Calu3 (cell line): Measurements from ENCODE around the gene GRHPR. TPM values are rescaled to one million over a fixed set of nuclear protein-coding genes. Genes with fewer than 3 reads are reported as not detected.
A peak's percentile ranks its signal among the peaks of the same experiment; 100 is the strongest.
"Not testable (repeated sequence)": the region's sequence is repeated elsewhere in the genome, so short reads cannot be mapped to it uniquely, and the experiment has no call there.

Source experiments
- BruUV-seq: library from RNA; stranded (reverse); fragments of 400-500 nt; replicated peaks from 2 replicates; lab custom pipeline; 2021; lab: Mats Ljungman, UMichigan
- CTCF ChIA-PET: fragments of 300-600 bp; sonication (Branson Sonifier 250); formaldehyde crosslinking; loops from one replicate; lab custom pipeline; 2022; ENCODE audit warnings: antibody characterized with exemption; lab: Charles Lee
- DNase-seq: peaks from one replicate; pipeline ENCODE4 v3.0.0; 2022
- H3K27ac Mint-ChIP-seq: one replicate; pipeline ENCODE4 v1.8.0; 2022; ENCODE audit warnings: mixed read lengths; ENCODE audit not compliant: unreplicated experiment
- H3K27me3 Mint-ChIP-seq: one replicate; pipeline ENCODE4 v1.8.0; 2022; ENCODE audit warnings: mixed read lengths; ENCODE audit not compliant: unreplicated experiment
- H3K36me3 Mint-ChIP-seq: one replicate; pipeline ENCODE4 v1.8.0; 2022; ENCODE audit warnings: mild to moderate bottlenecking, moderate library complexity, mixed read lengths; ENCODE audit not compliant: insufficient read depth, unreplicated experiment
- H3K4me1 Mint-ChIP-seq: one replicate; pipeline ENCODE4 v1.8.0; 2022; ENCODE audit warnings: mild to moderate bottlenecking, low read depth, mixed read lengths; ENCODE audit not compliant: unreplicated experiment
- H3K4me3 Mint-ChIP-seq: one replicate; pipeline ENCODE4 v1.8.0; 2022; ENCODE audit warnings: mild to moderate bottlenecking, low read depth, moderate library complexity, mixed read lengths; ENCODE audit not compliant: unreplicated experiment
- H3K9me3 Mint-ChIP-seq: one replicate; pipeline ENCODE4 v1.8.0; 2022; ENCODE audit warnings: low read depth, mixed read lengths; ENCODE audit not compliant: unreplicated experiment
- intact Hi-C: fragments of 100-400 bp; cut with micrococcal nuclease; formaldehyde crosslinking; loops from one replicate; pipeline ENCODE4 v1.10.0; 2022; ENCODE audit not compliant: unreplicated experiment
- total RNA-seq: library from RNA; stranded (reverse); gene quantifications from 2 replicates; pipeline ENCODE4 v1.2.3, GENCODE V29; 2022
- TF ChIP-seq, protein P1 (sequence below): fragments of 200-600 bp; IDR thresholded peaks from one replicate; pipeline ENCODE4 v1.8.0; 2022; ENCODE audit warnings: antibody characterized with exemption; ENCODE audit not compliant: unreplicated experiment

GRHPR gene
- total RNA-seq, 1 experiment from 2014 or later, result 28.0 TPM

DNA sequence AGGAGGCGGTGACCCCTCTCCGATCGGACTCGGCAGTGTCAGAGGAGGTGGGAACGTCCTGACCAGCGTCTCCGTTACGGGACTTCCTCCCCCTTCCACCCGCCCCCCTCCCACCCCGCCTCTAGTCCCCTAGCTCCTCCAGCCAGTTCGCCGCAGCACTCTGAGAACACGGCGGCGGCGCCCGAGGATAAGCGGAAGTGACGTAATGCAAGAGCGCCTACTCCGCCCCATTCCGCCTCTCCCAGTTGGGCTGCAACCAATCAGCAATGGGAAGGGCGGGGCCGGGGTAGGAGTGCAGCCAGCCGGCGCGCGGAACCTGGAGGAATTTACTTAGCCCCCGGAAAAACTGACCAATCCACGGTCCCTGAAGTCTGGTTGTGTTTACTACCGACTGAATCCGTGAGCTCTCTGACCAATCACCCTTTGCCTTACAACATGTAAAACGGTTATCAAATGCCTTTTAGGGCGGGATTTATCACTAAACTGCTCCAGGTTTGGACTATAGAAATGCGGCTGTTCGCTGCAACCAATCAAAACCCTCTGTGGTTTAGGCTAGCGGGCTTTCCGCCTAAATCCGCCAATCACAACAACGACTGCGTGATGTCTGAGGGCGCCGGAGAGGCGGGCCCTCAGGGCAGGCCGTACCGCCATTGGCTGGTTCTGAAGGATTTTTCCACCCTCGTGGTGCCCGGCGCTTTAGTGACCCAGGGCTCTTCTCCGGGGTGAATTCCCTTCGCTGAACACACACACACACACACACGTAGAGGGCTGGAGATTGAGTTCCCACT is 42.9 kb downstream of the GRHPR start, which contains the start of gene ZBTB5:
Gene ZBTB5 (minus strand): TSS at position 202 of the 788 bp plus-strand sequence. CDS start 22,899 bp downstream, outside the sequence.
- peak within 1 kb of the TSS; percentile 77 for H3K4me3 Mint-ChIP-seq
- TF ChIP-seq, protein P1, sequence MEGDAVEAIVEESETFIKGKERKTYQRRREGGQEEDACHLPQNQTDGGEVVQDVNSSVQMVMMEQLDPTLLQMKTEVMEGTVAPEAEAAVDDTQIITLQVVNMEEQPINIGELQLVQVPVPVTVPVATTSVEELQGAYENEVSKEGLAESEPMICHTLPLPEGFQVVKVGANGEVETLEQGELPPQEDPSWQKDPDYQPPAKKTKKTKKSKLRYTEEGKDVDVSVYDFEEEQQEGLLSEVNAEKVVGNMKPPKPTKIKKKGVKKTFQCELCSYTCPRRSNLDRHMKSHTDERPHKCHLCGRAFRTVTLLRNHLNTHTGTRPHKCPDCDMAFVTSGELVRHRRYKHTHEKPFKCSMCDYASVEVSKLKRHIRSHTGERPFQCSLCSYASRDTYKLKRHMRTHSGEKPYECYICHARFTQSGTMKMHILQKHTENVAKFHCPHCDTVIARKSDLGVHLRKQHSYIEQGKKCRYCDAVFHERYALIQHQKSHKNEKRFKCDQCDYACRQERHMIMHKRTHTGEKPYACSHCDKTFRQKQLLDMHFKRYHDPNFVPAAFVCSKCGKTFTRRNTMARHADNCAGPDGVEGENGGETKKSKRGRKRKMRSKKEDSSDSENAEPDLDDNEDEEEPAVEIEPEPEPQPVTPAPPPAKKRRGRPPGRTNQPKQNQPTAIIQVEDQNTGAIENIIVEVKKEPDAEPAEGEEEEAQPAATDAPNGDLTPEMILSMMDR, result no peak
- CTCF ChIA-PET, result interaction anchor here (1.7 kb wide), 1 partner anchor 20 kb away, joined by 3 read pairs; the partner anchor contains the start of gene POLR1E
- H3K9me3 Mint-ChIP-seq, result no peaks in the 10 kb centered on the region
- H3K36me3 Mint-ChIP-seq, result peaks cover 32% of the 10 kb centered on the region
- no TSS peak for BruUV-seq
- H3K27ac Mint-ChIP-seq, result peak within 1 kb of the TSS; percentile 83
- H3K4me1 Mint-ChIP-seq, result no peaks in the 10 kb centered on the region
- peak; percentile 89 for DNase-seq
- intact Hi-C loops, result no loop called here
- no peaks in the 10 kb centered on the region for H3K27me3 Mint-ChIP-seq

DNA sequence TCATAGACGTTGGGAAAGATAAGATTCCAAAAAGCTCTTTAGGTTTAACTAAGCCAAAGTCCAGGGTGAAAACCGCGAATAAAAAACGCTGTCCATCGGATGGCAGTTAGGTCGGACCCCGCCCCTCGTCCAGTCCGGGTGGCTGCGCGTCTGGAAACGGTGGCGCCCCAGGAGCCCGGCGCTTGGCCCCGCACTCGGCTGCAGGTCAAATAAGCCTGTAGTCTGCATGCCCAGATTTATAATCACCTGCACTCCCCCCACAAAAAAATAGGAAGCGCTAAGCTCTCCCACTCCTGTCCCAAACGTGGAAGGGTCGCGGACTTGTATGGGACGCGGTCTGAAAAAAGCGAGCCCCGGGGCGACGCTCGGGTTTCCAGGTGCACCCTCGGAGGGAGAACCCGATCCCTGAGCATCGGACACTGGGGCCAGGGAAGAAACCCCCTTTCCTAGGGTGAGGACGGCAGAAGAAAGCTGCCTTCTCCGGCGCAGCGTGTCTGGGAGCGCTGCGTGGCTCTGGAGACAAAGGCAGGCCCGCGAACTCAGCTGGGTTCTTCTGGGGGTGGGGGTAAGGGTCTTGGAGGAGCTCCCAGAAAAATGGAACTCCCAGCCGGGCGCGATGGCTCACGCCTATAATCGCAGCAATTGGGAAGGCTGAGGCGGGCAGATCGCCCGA is 43.7 kb downstream of the GRHPR start:
- H3K27me3 Mint-ChIP-seq, result no peaks in the 10 kb centered on the region
- DNase-seq, result no peak
- TF ChIP-seq, protein P1, result no peak
- BruUV-seq, result TSS peak; percentile 86
- CTCF ChIA-PET, result interaction anchor here (1.7 kb wide), 1 partner anchor 19 kb away, joined by 3 read pairs; the partner anchor contains the start of gene POLR1E
- no peaks in the 10 kb centered on the region for H3K4me1 Mint-ChIP-seq
- H3K9me3 Mint-ChIP-seq, result no peaks in the 10 kb centered on the region
- peaks cover 32% of the 10 kb centered on the region for H3K36me3 Mint-ChIP-seq
- H3K4me3 Mint-ChIP-seq, result peak overlapping the region; percentile 77
- intact Hi-C loops, result no loop called here
- peak overlapping the region; percentile 83 for H3K27ac Mint-ChIP-seq

DNA sequence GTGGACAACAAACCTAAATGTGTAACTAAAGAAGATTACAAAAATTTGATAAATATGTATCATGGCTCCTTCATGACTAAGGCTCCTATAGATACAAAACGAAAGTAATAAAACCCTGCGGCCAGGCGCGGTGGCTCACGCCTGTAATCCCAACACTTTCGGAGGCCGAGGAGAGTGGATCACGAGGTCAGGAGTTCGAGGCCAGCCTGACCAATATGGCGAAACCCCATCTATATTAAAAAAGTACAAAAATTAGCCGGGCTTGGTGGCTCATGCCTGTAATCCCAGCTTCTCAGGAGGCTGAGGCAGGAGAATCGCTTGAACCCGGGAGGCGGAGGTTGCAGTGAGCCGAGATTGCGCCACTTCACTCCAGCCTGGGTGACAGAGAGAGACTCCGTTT is 45.0 kb downstream of the GRHPR start:
- DNase-seq, CTCF ChIA-PET, H3K9me3 Mint-ChIP-seq, intact Hi-C loops, H3K4me3 Mint-ChIP-seq, H3K27me3 Mint-ChIP-seq, H3K4me1 Mint-ChIP-seq, BruUV-seq, H3K27ac Mint-ChIP-seq: not testable (repeated sequence)
- peaks cover 35% of the 10 kb centered on the region for H3K36me3 Mint-ChIP-seq

DNA sequence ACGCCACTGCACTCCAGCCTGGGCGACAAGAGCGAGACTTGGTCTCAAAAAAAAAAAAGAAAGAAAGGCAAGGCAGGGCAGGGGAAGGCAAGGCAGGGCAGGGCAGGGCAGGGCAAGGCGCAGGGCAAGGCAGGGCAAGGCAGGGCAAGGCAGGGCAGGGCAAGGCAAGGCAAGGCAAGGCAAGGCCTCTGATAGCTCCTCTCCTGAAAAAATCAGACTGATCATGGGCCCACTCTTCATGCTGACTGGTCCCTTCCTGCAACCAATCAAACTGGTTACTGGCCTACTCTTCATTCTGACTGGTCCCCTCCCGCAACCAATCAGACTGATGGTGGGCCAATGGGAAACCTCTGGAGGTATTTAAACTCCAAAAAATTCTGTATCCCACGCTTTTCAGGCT is 46.1 kb downstream of the GRHPR start:
- no TSS peak for BruUV-seq
- CTCF ChIA-PET, result no interaction called here
- H3K4me3 Mint-ChIP-seq, result no peak overlapping the region
- no peaks in the 10 kb centered on the region for H3K9me3 Mint-ChIP-seq
- H3K27me3 Mint-ChIP-seq, result no peaks in the 10 kb centered on the region
- DNase-seq, result no peak
- H3K36me3 Mint-ChIP-seq, result peaks cover 28% of the 10 kb centered on the region
- peaks cover 8% of the 10 kb centered on the region for H3K4me1 Mint-ChIP-seq
- TF ChIP-seq, protein P1, result no peak
- H3K27ac Mint-ChIP-seq, result no peak overlapping the region
- intact Hi-C loops, result no loop called here
